Stomach (tissue), 9 donors: ENCODE measurements around the gene SLC39A3. TPM values are rescaled to one million over a fixed set of nuclear protein-coding genes. Genes with fewer than 3 reads are reported as not detected.

ENCODE experiments used
- DNase-seq, 2 donors: peaks; one replicate each; pipeline versions ENCODE4 v3.0.0 to v3.0.0-alpha.2; 2013 to 2019
- H3K27ac ChIP-seq, 5 donors: fragments of 200-600 bp in 4 of 5; sonication (generic) in 4 of 5; one replicate each; pipeline ENCODE4 v1.5.1; 2013 to 2019; ENCODE audit warnings: mild to moderate bottlenecking in 1 of 5, moderate library complexity in 1 of 5
- H3K27me3 ChIP-seq, 3 donors: fragments of 200-600 bp; sonication (generic); one replicate each; pipeline ENCODE4 v1.5.1; 2017 to 2019; ENCODE audit warnings: mixed run types in 1 of 3
- H3K36me3 ChIP-seq, 4 donors: fragments of 200-600 bp; sonication (generic); 1 replicate in 3 of 4; 2 replicates in 1 of 4; pipeline ENCODE4 v1.5.1; 2016 to 2019
- H3K4me1 ChIP-seq, 4 donors: fragments of 200-600 bp; sonication (generic); one replicate each; pipeline ENCODE4 v1.5.1; 2016 to 2019
- H3K4me3 ChIP-seq, 4 donors: fragments of 200-600 bp; sonication (generic) in 3 of 4; one replicate each; pipeline ENCODE4 v1.5.1; 2016 to 2019; ENCODE audit warnings: mild to moderate bottlenecking in 1 of 4
- H3K9me3 ChIP-seq, 4 donors: fragments of 200-600 bp; sonication (generic); one replicate each; pipeline ENCODE4 v1.5.1; 2016 to 2019
- CTCF ChIP-seq, 7 experiments: fragments of 450-650 bp in 4 of 7; fragments of 200-600 bp in 3 of 7; sonication (generic) in 3 of 7; IDR thresholded peaks; one replicate each; pipeline ENCODE4 v1.5.1; 2016 to 2019; ENCODE audit warnings: antibody characterized with exemption in 7 of 7, control low read depth in 2 of 7, mild to moderate bottlenecking in 1 of 7
- EP300 ChIP-seq: sonication (generic); formaldehyde crosslinking; IDR thresholded peaks from one replicate; pipeline ENCODE4 v1.6.1; 2017; ENCODE audit warnings: antibody characterized with exemption
- POLR2A ChIP-seq, 4 donors: fragments of 450-650 bp; IDR thresholded peaks; one replicate each; pipeline ENCODE4 v1.6.1; 2016; ENCODE audit warnings: antibody characterized with exemption in 4 of 4, control low read depth in 2 of 4, mild to moderate bottlenecking in 1 of 4, moderate library complexity in 1 of 4
- POLR2AphosphoS5 ChIP-seq, 3 donors: sonication (generic); formaldehyde crosslinking; IDR thresholded peaks; one replicate each; pipeline ENCODE4 v1.6.1; 2016; ENCODE audit warnings: antibody characterized with exemption in 3 of 3
- WGBS, 5 donors: extraction: QIAGEN DNeasy Blood & Tissue Kit in 3 of 5; methylation state at CpG; one replicate each; pipeline versions ENCODE4 v1.1.5 to v1.1.7; 2013 to 2018; 5-methylcytosine and 5-hydroxymethylcytosine counted together
- intact Hi-C: fragments of 100-400 bp; cut with DNase I; formaldehyde crosslinking; loops from one replicate; pipeline ENCODE4 v1.15.1; 2023; ENCODE audit warnings: low total_unique reads
- polyA plus RNA-seq, 3 donors: library from polyadenylated mRNA; stranded (reverse); fragments of 200-250 nt; gene quantifications; one replicate each; pipeline ENCODE4 v1.2.3, GENCODE V29; 2013
- total RNA-seq, 5 donors: library from RNA; depleted of rRNA; stranded (reverse); fragments of >200 nt; gene quantifications; one replicate each; pipeline versions ENCODE4 v1.1.0 to v1.2.3, GENCODE V29; 2014 to 2016
- donor health status: healthy with polysubstance abuse.
- donor health status: Bipolar disorder and iron deficiency.
- donor health status: healthy.

The SLC39A3 gene
- total and polyA plus RNA-seq, 8 donors, result 3.6 to 33.6 (median 14.9) TPM; not detected in 1

DNA sequence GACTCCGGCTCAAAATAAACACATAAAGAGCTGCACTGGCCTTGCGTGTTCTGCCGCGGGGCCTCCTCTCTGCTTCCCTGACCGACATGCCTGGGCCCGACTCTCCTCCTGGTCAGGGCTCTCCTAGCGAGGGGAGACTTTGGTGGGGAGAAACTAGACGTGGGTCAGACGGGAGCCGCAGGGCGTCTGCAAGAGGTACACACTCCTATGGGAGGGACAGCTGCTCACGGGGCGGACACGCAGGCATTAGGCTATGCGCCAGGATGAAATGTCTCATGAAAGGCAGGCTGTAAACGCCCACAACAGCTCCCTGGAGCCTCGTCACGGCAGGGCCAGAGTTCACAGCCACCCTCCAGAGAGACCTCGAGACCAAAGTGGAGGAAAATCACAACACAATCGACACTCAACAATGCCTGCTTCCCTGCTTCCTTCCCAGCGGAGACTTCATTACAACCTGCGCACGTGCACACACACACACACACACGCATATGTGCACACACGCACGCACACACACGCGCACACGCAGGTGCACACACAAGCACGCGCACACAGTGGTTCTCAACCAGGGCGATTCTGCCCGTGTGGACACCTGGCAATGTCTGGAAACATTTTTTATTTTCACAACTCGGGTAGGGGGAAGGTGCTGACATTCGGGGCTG is 5.8 kb downstream of the SLC39A3 start:
- H3K4me3 ChIP-seq, result no peak overlapping the region
- TF ChIP-seq CTCF (IDR thresholded peaks at IDR 0.05) (no peak), POLR2AphosphoS5 (IDR thresholded peaks at IDR 0.05) (no peak), POLR2A (IDR thresholded peaks at IDR 0.05) (no peak), EP300 (no peak)
- intact Hi-C loops, result no loop called here
- H3K9me3 ChIP-seq, result no peaks in the 10 kb centered on the region
- no peak for DNase-seq
- H3K27me3 ChIP-seq, result peaks cover 0 to under 1% (median 0%) of the 10 kb centered on the region in 3 donors
- H3K4me1 ChIP-seq, result peaks cover 8 to 21% (median 13%) of the 10 kb centered on the region in 4 donors
- peaks cover 24 to 62% (median 57%) of the 10 kb centered on the region in 4 donors for H3K36me3 ChIP-seq
- H3K27ac ChIP-seq, result no peak overlapping the region
- WGBS, 5 donors, result 77 to 90% (median 88%) methylated on average over 34 to 35 of the region's 35 CpGs

DNA sequence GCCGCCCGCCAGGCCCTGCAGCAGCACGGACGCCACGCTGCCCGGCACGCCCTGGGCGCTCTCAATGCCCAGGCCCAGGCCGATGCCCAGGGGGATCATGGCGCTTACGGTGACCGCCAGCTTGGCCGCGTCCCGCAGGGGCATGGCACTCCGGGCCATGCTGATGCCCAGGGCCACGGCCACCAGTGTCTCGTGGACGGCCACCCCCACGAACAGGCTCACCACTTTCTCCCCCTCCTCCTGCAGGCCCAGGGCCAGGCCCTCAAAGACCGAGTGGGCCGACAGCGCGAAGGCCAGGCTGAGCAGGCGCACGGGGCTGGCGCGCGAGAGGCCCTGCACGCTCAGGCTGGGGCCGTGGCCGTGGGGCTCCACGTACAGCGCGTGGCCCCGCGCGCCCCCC is 6.9 kb downstream of the SLC39A3 start:
- H3K4me1 ChIP-seq, result peaks cover 0 to 9% (median 2%) of the 10 kb centered on the region in 4 donors
- H3K4me3 ChIP-seq, result no peak overlapping the region
- peaks cover 24 to 62% (median 57%) of the 10 kb centered on the region in 4 donors for H3K36me3 ChIP-seq
- 95 to 99% (median 97%) methylated on average over 23 to 38 of the region's 38 CpGs for WGBS, 5 donors
- H3K9me3 ChIP-seq, result no peaks in the 10 kb centered on the region
- peaks cover 0 to 11% (median 3%) of the 10 kb centered on the region in 3 donors for H3K27me3 ChIP-seq
- no peak for TF ChIP-seq POLR2A (IDR thresholded peaks at IDR 0.05)
- no peak for TF ChIP-seq POLR2AphosphoS5 (IDR thresholded peaks at IDR 0.05)
- no peak for TF ChIP-seq CTCF (IDR thresholded peaks at IDR 0.05)
- no peak for TF ChIP-seq EP300
- intact Hi-C loops, result no loop called here
- DNase-seq, result no peak
- no peak overlapping the region for H3K27ac ChIP-seq

- intact Hi-C loops, result no loop called here
- Histone ChIP-seq H3K27me3 (peaks cover 0 to 17% (median 9%) of the 10 kb centered on the region in 3 donors), H3K4me3 (no peak overlapping the region), H3K27ac (no peak overlapping the region), H3K9me3 (no peaks in the 10 kb centered on the region), H3K36me3 (peaks cover 24 to 61% (median 57%) of the 10 kb centered on the region in 4 donors), H3K4me1 (peaks cover 0 to 4% (median 0%) of the 10 kb centered on the region in 4 donors)
- WGBS, 5 donors, result 89 to 96% (median 95%) methylated on average over 7 to 33 of the region's 33 CpGs
- TF ChIP-seq EP300 (no peak), POLR2A (IDR thresholded peaks at IDR 0.05) (no peak), CTCF (IDR thresholded peaks at IDR 0.05) (no peak), POLR2AphosphoS5 (IDR thresholded peaks at IDR 0.05) (no peak)
- no peak for DNase-seq
Observed at GRCh38 chr19:2732157-2732725, 7.6 kb downstream of the SLC39A3 start.

DNA sequence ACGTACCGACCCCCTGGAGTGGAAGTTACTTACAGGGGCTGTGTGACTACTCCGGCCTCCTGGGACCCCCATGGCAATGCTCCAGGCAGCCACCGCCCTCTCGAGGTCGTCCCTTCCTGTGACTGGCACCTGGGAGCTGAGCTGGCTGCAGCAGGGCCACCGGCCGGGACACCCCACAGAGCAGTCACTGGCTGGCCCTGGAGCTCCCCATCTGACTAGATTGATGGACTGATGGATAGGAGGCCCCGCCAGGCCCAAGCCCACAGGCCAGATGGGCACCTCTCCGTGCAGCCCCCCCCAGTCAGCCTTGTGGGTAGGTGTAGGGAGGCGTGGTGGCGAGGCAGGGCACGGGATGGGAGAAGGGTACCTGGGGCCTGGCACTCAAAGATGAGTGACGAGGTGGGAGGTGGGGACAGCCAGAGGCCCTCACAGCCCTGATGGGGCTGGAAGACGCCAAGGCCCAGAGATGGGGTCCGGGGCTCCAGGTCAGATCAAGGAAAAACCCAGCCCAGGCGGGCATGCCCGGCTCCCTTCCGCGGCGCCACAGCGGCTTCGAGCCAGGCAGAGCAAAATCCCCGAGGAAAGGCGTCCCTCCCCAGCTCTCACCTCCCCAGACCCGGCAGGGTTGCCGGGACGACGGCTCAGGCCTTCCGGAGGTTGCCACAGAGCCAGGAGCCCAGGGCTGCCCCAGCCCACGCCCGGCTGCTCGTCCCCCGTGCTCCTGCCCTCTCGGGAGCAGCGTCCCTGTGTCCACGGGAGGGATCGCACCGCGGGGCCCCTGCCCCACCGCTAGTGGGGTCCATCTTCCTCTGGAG is 8.4 kb downstream of the SLC39A3 start:
- WGBS, 5 donors, result 84 to 87% (median 86%) methylated on average over 30 to 41 of the region's 41 CpGs
- no peak overlapping the region for H3K4me3 ChIP-seq
- no peak for TF ChIP-seq CTCF (IDR thresholded peaks at IDR 0.05)
- TF ChIP-seq EP300, result no peak
- no peak for TF ChIP-seq POLR2A (IDR thresholded peaks at IDR 0.05)
- no peak for TF ChIP-seq POLR2AphosphoS5 (IDR thresholded peaks at IDR 0.05)

More for the DNA sequence above, 8.4 kb downstream of the SLC39A3 start:
- peaks cover 0 to 25% (median 18%) of the 10 kb centered on the region in 3 donors for H3K27me3 ChIP-seq
- H3K36me3 ChIP-seq, result peaks cover 22 to 53% (median 49%) of the 10 kb centered on the region in 4 donors
- no peaks in the 10 kb centered on the region for H3K9me3 ChIP-seq
- no peak for DNase-seq
- H3K27ac ChIP-seq, result no peak overlapping the region
- intact Hi-C loops, result no loop called here
- peaks cover 0 to 8% (median 2%) of the 10 kb centered on the region in 4 donors for H3K4me1 ChIP-seq
